Ascending aorta (tissue), 2 donors: Measurements from ENCODE around the gene ONECUT1. TPM values are rescaled to one million over a fixed set of nuclear protein-coding genes. Genes with fewer than 3 reads are reported as not detected.

Experiments
- DNase-seq, 2 donors: peaks; one replicate each; pipeline ENCODE4 v3.0.0-alpha.2; 2019; ENCODE audit warnings: low spot score in 2 of 2
- H3K27ac ChIP-seq, 2 donors: fragments of 200-600 bp; sonication (generic); one replicate each; pipeline ENCODE4 v1.5.1; 2016 to 2017; ENCODE audit warnings: mild to moderate bottlenecking in 1 of 2
- H3K27me3 ChIP-seq: fragments of 200-600 bp; sonication (generic); one replicate; pipeline ENCODE4 v1.5.1; 2017
- H3K36me3 ChIP-seq, 2 donors: fragments of 200-600 bp; sonication (generic); one replicate each; pipeline ENCODE4 v1.5.1; 2016
- H3K4me1 ChIP-seq, 2 donors: fragments of 200-600 bp; sonication (generic); one replicate each; pipeline ENCODE4 v1.5.1; 2016 to 2017; ENCODE audit warnings: mild to moderate bottlenecking in 1 of 2
- H3K4me3 ChIP-seq, 2 donors: fragments of 200-600 bp; sonication (generic); one replicate each; pipeline ENCODE4 v1.5.1; 2016 to 2017; ENCODE audit warnings: mild to moderate bottlenecking in 1 of 2
- H3K9me3 ChIP-seq, 2 donors: fragments of 200-600 bp; sonication (generic); one replicate each; pipeline ENCODE4 v1.5.1; 2016
- CTCF ChIP-seq, 3 experiments: fragments of 200-600 bp in 2 of 3; fragments of 450-650 bp in 1 of 3; sonication (generic) in 2 of 3; IDR thresholded peaks; one replicate each; pipeline ENCODE4 v1.5.1; 2016 to 2019; ENCODE audit warnings: antibody characterized with exemption in 3 of 3, mild to moderate bottlenecking in 1 of 3, moderate library complexity in 1 of 3
- intact Hi-C: fragments of 100-400 bp; cut with DNase I; formaldehyde crosslinking; loops from one replicate; pipeline ENCODE4 v1.15.1; 2023
- total RNA-seq: library from RNA; depleted of rRNA; stranded (reverse); fragments of >200 nt; gene quantifications from one replicate; pipeline ENCODE4 v1.1.0, GENCODE V29; 2016

The ONECUT1 gene
- total RNA-seq, 1 donor from 2014 or later, result 1.5 TPM

GRCh38 chr15:52808996-52809395 is 18.9 kb upstream of the ONECUT1 start:
- no peak for DNase-seq
- peaks cover 11% of the 10 kb centered on the region for H3K27me3 ChIP-seq
- no peak overlapping the region for H3K4me3 ChIP-seq
- peaks cover 4 to 18% of the 10 kb centered on the region in 2 donors for H3K4me1 ChIP-seq
- no peaks in the 10 kb centered on the region for H3K9me3 ChIP-seq
- H3K36me3 ChIP-seq, result no peaks in the 10 kb centered on the region
- TF ChIP-seq CTCF (IDR thresholded peaks at IDR 0.05), result no peak
- intact Hi-C loops, result no loop called here
- no peak overlapping the region for H3K27ac ChIP-seq

- Histone ChIP-seq H3K4me1 (peaks cover 4 to 22% of the 10 kb centered on the region in 2 donors), H3K9me3 (no peaks in the 10 kb centered on the region), H3K36me3 (no peaks in the 10 kb centered on the region), H3K4me3 (no peak overlapping the region), H3K27ac (no peak overlapping the region), H3K27me3 (peaks cover 11% of the 10 kb centered on the region)
- DNase-seq, result no peak
- no peak for TF ChIP-seq CTCF (IDR thresholded peaks at IDR 0.05)
- intact Hi-C loops, result no loop called here
Observed at GRCh38 chr15:52808441-52808840, 18.3 kb upstream of the ONECUT1 start.

- H3K4me1 ChIP-seq, result peaks cover 4 to 22% of the 10 kb centered on the region in 2 donors
- peak overlapping the region; percentile 41 to 55 for H3K4me3 ChIP-seq
- TF ChIP-seq CTCF (IDR thresholded peaks at IDR 0.05), result no peak
- H3K36me3 ChIP-seq, result no peaks in the 10 kb centered on the region
- intact Hi-C loops, result no loop called here
- DNase-seq, result no peak
- no peak overlapping the region for H3K27ac ChIP-seq
- no peaks in the 10 kb centered on the region for H3K9me3 ChIP-seq
- H3K27me3 ChIP-seq, result peaks cover 11% of the 10 kb centered on the region
Observed at GRCh38 chr15:52806284-52806655, 16.1 kb upstream of the ONECUT1 start.

GRCh38 chr15:52805351-52806283 is 15.5 kb upstream of the ONECUT1 start:
- intact Hi-C loops, result no loop called here
- Histone ChIP-seq H3K9me3 (no peaks in the 10 kb centered on the region), H3K27me3 (peaks cover 11% of the 10 kb centered on the region), H3K27ac (no peak overlapping the region), H3K4me1 (peaks cover 4 to 22% of the 10 kb centered on the region in 2 donors), H3K36me3 (no peaks in the 10 kb centered on the region), H3K4me3 (peak overlapping the region; percentile 41 to 55)
- no peak for TF ChIP-seq CTCF (IDR thresholded peaks at IDR 0.05)
- no peak for DNase-seq

GRCh38 chr15:52804526-52805081 is 14.5 kb upstream of the ONECUT1 start:
- TF ChIP-seq CTCF (IDR thresholded peaks at IDR 0.05), result no peak
- Histone ChIP-seq H3K27ac (no peak overlapping the region), H3K27me3 (peaks cover 11% of the 10 kb centered on the region), H3K4me1 (peaks cover 4 to 22% of the 10 kb centered on the region in 2 donors), H3K4me3 (peak overlapping the region; percentile 41 to 55), H3K9me3 (no peaks in the 10 kb centered on the region), H3K36me3 (no peaks in the 10 kb centered on the region)
- intact Hi-C loops, result no loop called here
- no peak for DNase-seq
